A172 (cell line): ENCODE data around the gene CUZD1. TPM values are rescaled to one million over a fixed set of nuclear protein-coding genes. Genes with fewer than 3 reads are reported as not detected.

ENCODE experiments used
- DNase-seq: peaks from one replicate; pipeline ENCODE4 v3.0.0-alpha.2; 2015; ENCODE audit warnings: low spot score
- total RNA-seq: library from RNA; depleted of rRNA; stranded (reverse); fragments of >200 nt; shearing (Covaris generic); gene quantifications from 2 replicates; pipeline ENCODE4 v1.2.3, GENCODE V29; 2014; rRNA removed

The CUZD1 gene
- total RNA-seq, 1 experiment from 2014 or later: not detected

- no peak for DNase-seq
Measured at GRCh38 chr10:122814493-122814892, 31.2 kb downstream of the CUZD1 start.

GRCh38 chr10:122812751-122813150, 32.9 kb downstream of the CUZD1 start:
- DNase-seq: no peak

GRCh38 chr10:122802282-122802681, 43.4 kb downstream of the CUZD1 start:
- DNase-seq: no peak

GRCh38 chr10:122798704-122799231, 46.9 kb downstream of the CUZD1 start:
- no peak for DNase-seq

GRCh38 chr10:122796796-122797195, 48.9 kb downstream of the CUZD1 start:
- DNase-seq: no peak

- DNase-seq: no peak
Measured at GRCh38 chr10:122795924-122796323, 49.7 kb downstream of the CUZD1 start.

GRCh38 chr10:122786269-122786668, 59.4 kb downstream of the CUZD1 start:
- DNase-seq: peak; percentile 19

- DNase-seq: no peak
Measured at GRCh38 chr10:122782911-122783310, 62.7 kb downstream of the CUZD1 start.

Other genes starting within 250 kb of the CUZD1 start
- gene C10orf120, start 146.0 kb downstream of the CUZD1 start, total RNA-seq: not detected in 2 replicates
- gene FAM24B, start 33.7 kb upstream of the CUZD1 start, total RNA-seq: not detected in 2 replicates
- gene FAM24A, start 64.8 kb upstream of the CUZD1 start, total RNA-seq: not detected in 2 replicates
- gene C10orf88, start 108.4 kb upstream of the CUZD1 start, total RNA-seq: 5.3 and 6.6 TPM in 2 replicates
- 2.0 and 8.3 TPM in 2 replicates for gene PSTK, start 134.5 kb upstream of the CUZD1 start, total RNA-seq
- 0.84 and 1.6 TPM in 2 replicates for gene IKZF5, start 162.9 kb upstream of the CUZD1 start, total RNA-seq
- 5.4 and 5.9 TPM in 2 replicates for gene ACADSB, start 163.1 kb upstream of the CUZD1 start, total RNA-seq